ENCODE results near the gene GGA1. TPM values are rescaled to one million over a fixed set of nuclear protein-coding genes. Genes with fewer than 3 reads are reported as not detected.
A peak's percentile ranks its signal among the peaks of the same experiment; 100 is the strongest.

Gene GGA1
- total and polyA plus RNA-seq, 9 of the 15 experiments (the other 6 are each of a cell fraction or from before 2014, with no cell fraction given): 1.5 to 69.5 (median 31.6) TPM

DNA sequence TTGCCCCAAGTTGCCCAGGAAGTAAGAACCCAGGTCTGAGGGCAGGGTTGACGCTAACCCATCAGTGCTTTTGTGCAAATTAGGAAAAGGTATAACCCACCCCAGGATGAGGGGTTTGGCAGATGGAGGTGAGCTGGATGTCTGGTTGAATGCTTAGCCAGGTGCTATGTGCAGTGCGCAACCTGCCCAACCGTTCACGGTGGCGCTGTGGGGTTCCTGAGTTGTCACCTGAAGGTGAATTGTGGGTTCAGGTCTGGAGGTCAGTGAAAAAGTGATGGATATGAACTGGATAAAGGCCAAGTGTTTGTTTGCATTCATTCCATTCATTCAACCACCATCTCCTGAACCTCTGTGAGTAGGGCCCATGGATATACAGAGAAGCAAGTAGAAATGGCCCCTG is 14.4 kb upstream of the GGA1 start (continued):
- TF ChIP-seq, protein P1, sequence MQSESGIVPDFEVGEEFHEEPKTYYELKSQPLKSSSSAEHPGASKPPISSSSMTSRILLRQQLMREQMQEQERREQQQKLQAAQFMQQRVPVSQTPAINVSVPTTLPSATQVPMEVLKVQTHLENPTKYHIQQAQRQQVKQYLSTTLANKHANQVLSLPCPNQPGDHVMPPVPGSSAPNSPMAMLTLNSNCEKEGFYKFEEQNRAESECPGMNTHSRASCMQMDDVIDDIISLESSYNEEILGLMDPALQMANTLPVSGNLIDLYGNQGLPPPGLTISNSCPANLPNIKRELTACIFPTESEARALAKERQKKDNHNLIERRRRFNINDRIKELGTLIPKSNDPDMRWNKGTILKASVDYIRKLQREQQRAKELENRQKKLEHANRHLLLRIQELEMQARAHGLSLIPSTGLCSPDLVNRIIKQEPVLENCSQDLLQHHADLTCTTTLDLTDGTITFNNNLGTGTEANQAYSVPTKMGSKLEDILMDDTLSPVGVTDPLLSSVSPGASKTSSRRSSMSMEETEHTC (IDR thresholded peaks at IDR 0.05): no peak
- TF ChIP-seq, protein P2, sequence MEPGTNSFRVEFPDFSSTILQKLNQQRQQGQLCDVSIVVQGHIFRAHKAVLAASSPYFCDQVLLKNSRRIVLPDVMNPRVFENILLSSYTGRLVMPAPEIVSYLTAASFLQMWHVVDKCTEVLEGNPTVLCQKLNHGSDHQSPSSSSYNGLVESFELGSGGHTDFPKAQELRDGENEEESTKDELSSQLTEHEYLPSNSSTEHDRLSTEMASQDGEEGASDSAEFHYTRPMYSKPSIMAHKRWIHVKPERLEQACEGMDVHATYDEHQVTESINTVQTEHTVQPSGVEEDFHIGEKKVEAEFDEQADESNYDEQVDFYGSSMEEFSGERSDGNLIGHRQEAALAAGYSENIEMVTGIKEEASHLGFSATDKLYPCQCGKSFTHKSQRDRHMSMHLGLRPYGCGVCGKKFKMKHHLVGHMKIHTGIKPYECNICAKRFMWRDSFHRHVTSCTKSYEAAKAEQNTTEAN (CRISPR knock-in tag; IDR thresholded peaks at IDR 0.05): no peak
- TF ChIP-seq SMARCA4 (IDR thresholded peaks at IDR 0.05): no peak
- no peak for TF ChIP-seq TEAD2 (tag; IDR thresholded peaks at IDR 0.05)
- TF ChIP-seq SMARCC2 (IDR thresholded peaks at IDR 0.05; ENCODE audit: low read depth): no peak
- no peak for TF ChIP-seq XRCC4 (IDR thresholded peaks at IDR 0.05; ENCODE audit: extremely low read depth, insufficient read depth, insufficient read length)

DNA sequence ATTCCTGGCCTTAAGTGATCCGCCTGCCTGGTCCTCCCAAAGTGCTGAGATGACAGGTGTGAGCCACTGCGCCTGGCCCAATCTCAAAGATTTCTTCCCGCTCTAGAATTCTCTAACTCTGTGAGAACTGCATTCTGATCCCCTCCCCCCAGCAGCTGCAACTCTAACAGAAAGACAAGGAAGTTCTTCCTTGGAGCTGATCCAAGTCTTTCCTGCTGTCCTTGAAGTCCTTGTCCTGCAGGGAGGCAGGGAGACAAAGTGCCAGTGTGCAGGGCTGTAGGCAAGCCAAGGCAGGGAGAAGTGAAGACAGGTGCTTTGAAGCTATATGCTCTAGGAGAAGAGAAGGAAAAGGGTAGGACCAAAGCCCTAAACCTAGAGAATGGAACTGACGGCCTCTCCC is 9.5 kb upstream of the GGA1 start:
- FAIRE-seq: no peak
- Histone ChIP-seq H3K4me3 (no peak overlapping the region), H3K36me3 (ENCODE audit: control insufficient read depth, insufficient read depth, low read length) (no peaks in the 10 kb centered on the region), H3K9ac (ENCODE audit: insufficient read depth in 1 of 2, low read depth in 2 of 2, low read length in 2 of 2) (peak overlapping the region in 1 of 2 experiments; percentile 52; a peak in 1 of 4 replicates), H2AFZ (ENCODE audit: low read depth, low read length) (peak overlapping the region; percentile 39; the same call in 1 of the 2 replicates), H3K27me3 (ENCODE audit: control insufficient read depth in 2 of 2, insufficient read depth in 2 of 2, low read length in 2 of 2) (no peaks in the 10 kb centered on the region), H3K4me1 (replicated peaks in 1 of 2; ENCODE audit: control insufficient read depth in 2 of 2, insufficient read depth in 2 of 2, low read length in 2 of 2) (peaks cover 10 to 17% of the 10 kb centered on the region in 2 experiments; a peak in 4 of 5 replicates), H4K20me1 (replicated peaks; ENCODE audit: control insufficient read depth, insufficient read depth, low read length) (no peaks in the 10 kb centered on the region), H3K4me2 (ENCODE audit: insufficient read depth, low read length) (no peak overlapping the region), H3K27ac (ENCODE audit: extremely low read depth, low read depth, low read length) (no peak overlapping the region), H3K9me1 (ENCODE audit: control insufficient read depth, insufficient read depth, low read length) (no peaks in the 10 kb centered on the region), H3K9me3 (replicated peaks; ENCODE audit: control insufficient read depth, insufficient read depth, low read depth, low read length) (no peaks in the 10 kb centered on the region), H3K79me2 (ENCODE audit: control insufficient read depth, insufficient read depth, low read length) (no peaks in the 10 kb centered on the region)
- ATAC-seq: no peak
- no TSS peak for BruUV-seq (replicated peaks)
- DNase-seq (ENCODE audit: extremely low read depth in 1 of 4, low spot score in 3 of 4): peak in 1 of 4 experiments; percentile 18
- ChIA-PET CTCF (ENCODE audit: low intra/inter-chr PET ratio) (no interaction called here), POLR2A (interaction anchor here (0.7 to 1.2 kb wide), 2 partner anchors 9 to 31 kb away, joined by 4 to 5 read pairs; partner anchors contain the start of gene GGA1)
- intact Hi-C loops (cut with micrococcal nuclease) (no loop called here), in situ Hi-C loops (cut with MboI) (no loop called here)
- WGBS (ENCODE audit: insufficient coverage, low coverage, missing lambda C conversion rate): 48% methylated on average over 4 of the region's 4 CpGs
- TF ChIP-seq RFX1 (IDR thresholded peaks at IDR 0.05) (no peak), ERF (CRISPR knock-in tag; IDR thresholded peaks at IDR 0.05) (no peak), RBM14 (IDR thresholded peaks at IDR 0.05; ENCODE audit: borderline replicate concordance, insufficient read depth, low read depth, low read length) (no peak), POLR3G (IDR thresholded peaks at IDR 0.05; ENCODE audit: extremely low read depth, insufficient read length, insufficient replicate concordance) (no peak), ILF3 (IDR thresholded peaks at IDR 0.05; ENCODE audit: borderline replicate concordance) (no peak), NFIC (IDR thresholded peaks at IDR 0.05) (peak; percentile 66), SMARCA4 (IDR thresholded peaks at IDR 0.05) (no peak), MEF2D (tag; conservative IDR thresholded peaks at IDR 0.05; ENCODE audit: low read depth) (no peak), NCOA6 (IDR thresholded peaks at IDR 0.05) (no peak), BCOR (IDR thresholded peaks at IDR 0.05) (peak; percentile 81), ZNF79 (CRISPR knock-in tag; IDR thresholded peaks at IDR 0.05; ENCODE audit: low read depth) (no peak), PHB2 (IDR thresholded peaks at IDR 0.05; ENCODE audit: low read depth) (no peak), ZC3H4 (CRISPR knock-in tag; IDR thresholded peaks at IDR 0.05; ENCODE audit: borderline replicate concordance) (no peak), HDAC8 (tag; IDR thresholded peaks at IDR 0.05) (no peak), PPARD (CRISPR knock-in tag; IDR thresholded peaks at IDR 0.05) (no peak), RFX7 (CRISPR knock-in tag; IDR thresholded peaks at IDR 0.05) (no peak)
- TF ChIP-seq, protein P3, sequence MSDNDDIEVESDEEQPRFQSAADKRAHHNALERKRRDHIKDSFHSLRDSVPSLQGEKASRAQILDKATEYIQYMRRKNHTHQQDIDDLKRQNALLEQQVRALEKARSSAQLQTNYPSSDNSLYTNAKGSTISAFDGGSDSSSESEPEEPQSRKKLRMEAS (CRISPR knock-in tag; IDR thresholded peaks at IDR 0.05): no peak

Measured in K562 (cell line).